H1 (cell line): ENCODE data around the gene FGF10. TPM values are rescaled to one million over a fixed set of nuclear protein-coding genes. Genes with fewer than 3 reads are reported as not detected.

Source experiments
- ATF3 ChIP-seq: IDR thresholded peaks from 2 replicates; pipeline ENCODE4 v1.6.1; 2011; ENCODE audit warnings: low read depth, mild to moderate bottlenecking, low read length; ENCODE audit not compliant: insufficient read depth
- CEBPB ChIP-seq: IDR thresholded peaks from 2 replicates; pipeline ENCODE4 v1.6.1; 2012; ENCODE audit warnings: low read depth, low read length
- CHD7 ChIP-seq: fragments of 300-600 bp; sonication (generic); IDR thresholded peaks from 2 replicates; pipeline ENCODE4 v1.7.1; 2012; ENCODE audit warnings: low read length, moderate library complexity, mild to moderate bottlenecking, inconsistent platforms; ENCODE audit not compliant: insufficient replicate concordance
- CREB1 ChIP-seq: IDR thresholded peaks from 2 replicates; pipeline ENCODE4 v1.6.1; 2012; ENCODE audit warnings: inconsistent platforms
- MAFK ChIP-seq: IDR thresholded peaks from 2 replicates; pipeline ENCODE4 v1.6.1; 2012; ENCODE audit warnings: low read depth, mild to moderate bottlenecking, improper control_type of control experiment, low read length
- POLR2A ChIP-seq, 2 experiments: IDR thresholded peaks; 1 replicate in 1 of 2; 2 replicates in 1 of 2; pipeline ENCODE4 v1.6.1; 2011; ENCODE audit warnings: low read depth in 2 of 2, low read length in 2 of 2, mild to moderate bottlenecking in 2 of 2; ENCODE audit errors: control extremely low read depth in 1 of 2
- POLR2AphosphoS5 ChIP-seq: IDR thresholded peaks from 2 replicates; pipeline ENCODE4 v1.6.1; 2011; ENCODE audit warnings: low read depth, low read length
- RNF2 ChIP-seq: fragments of 200-900, 300-1000 bp; sonication (generic); IDR thresholded peaks from 2 replicates; pipeline ENCODE4 v1.7.1; 2016; ENCODE audit warnings: borderline replicate concordance, low read depth, mild to moderate bottlenecking, antibody characterized with exemption, low read length; ENCODE audit not compliant: poor library complexity, severe bottlenecking; ENCODE audit errors: missing control alignments
- SIN3A ChIP-seq, 2 experiments: IDR thresholded peaks in 1 of 2; conservative IDR thresholded peaks in 1 of 2; 2 replicates each; pipeline ENCODE4 v1.6.1; 2011 to 2012; ENCODE audit warnings: low read length in 2 of 2, improper control_type of control experiment in 1 of 2, low read depth in 1 of 2, mild to moderate bottlenecking in 1 of 2
- USF2 ChIP-seq: IDR thresholded peaks from 2 replicates; pipeline ENCODE4 v1.6.1; 2011; ENCODE audit warnings: low read length, improper control_type of control experiment
- polyA plus RNA-seq, 7 experiments: library from polyadenylated mRNA; depleted of rRNA in 3 of 7; stranded (reverse) in 5 of 7; unstranded in 2 of 7; fragments of >200 nt in 5 of 7; fragments of 200-250 nt in 2 of 7; gene quantifications; 1 replicate in 5 of 7; 2 replicates in 1 of 7; 4 replicates in 1 of 7; pipeline versions ENCODE4 v1.2.1 to v1.2.3, GENCODE V29; 2011 to 2013; ENCODE audit warnings: missing spikeins in 2 of 7, mixed read lengths in 2 of 7
- total RNA-seq: library from RNA; stranded (reverse); fragmentation: NEBNext Ultra II Directional; extraction: Animal tissue kit (Norgen Biotek cat#: 25700); gene quantifications from 2 replicates; pipeline ENCODE4 v1.2.1, GENCODE V29; 2021

The FGF10 gene
- total and polyA plus RNA-seq, 2 of the 8 experiments (the other 6 are each of a cell fraction or from before 2014, with no cell fraction given) = 0.06 to 0.54 TPM

GRCh38 chr5:44267909-44268308 lies 121.3 kb downstream of the FGF10 start (continued):
- TF ChIP-seq CHD7 = no peak
- no peak for TF ChIP-seq MAFK
- TF ChIP-seq ATF3 = no peak
- TF ChIP-seq CREB1 = no peak
- no peak for TF ChIP-seq CEBPB
- no peak for TF ChIP-seq POLR2A (IDR thresholded peaks at IDR 0.05; ENCODE audit: control extremely low read depth in 1 of 2, low read depth in 2 of 2, low read length in 2 of 2)
- TF ChIP-seq SIN3A (conservative IDR thresholded peaks at IDR 0.05 in 1 of 2, IDR thresholded peaks at IDR 0.05 in 1 of 2; ENCODE audit: low read depth in 1 of 2, low read length in 2 of 2) = no peak
- no peak for TF ChIP-seq POLR2AphosphoS5
- TF ChIP-seq RNF2 = no peak
- no peak for TF ChIP-seq USF2
